PC-3 (cell line): ENCODE results near the gene RASD2. TPM values are rescaled to one million over a fixed set of nuclear protein-coding genes. Genes with fewer than 3 reads are reported as not detected.

Experiments
- ATAC-seq: fragments of 200-7000 bp; cut with Tn5 transposase; 2 replicates; pipeline ENCODE4 v1.9.1; 2020; ENCODE audit warnings: mild to moderate bottlenecking, moderate library complexity
- BruUV-seq: library from RNA; stranded (reverse); fragments of 400-500 nt; replicated peaks from 2 replicates; lab custom pipeline; 2021; lab: Mats Ljungman, UMichigan
- CTCF ChIA-PET: fragments of 300-600 bp; sonication (Branson Sonifier 250); formaldehyde crosslinking; loops from one replicate; lab custom pipeline; 2022; ENCODE audit warnings: antibody characterized with exemption; lab: Charles Lee
- POLR2A ChIA-PET: fragments of 300-600 bp; sonication (Branson Sonifier 250); formaldehyde crosslinking; loops from one replicate; lab custom pipeline; 2022; ENCODE audit warnings: antibody characterized with exemption; ENCODE audit not compliant: unreplicated experiment; lab: Charles Lee
- DNase-seq: peaks from one replicate; pipeline ENCODE4 v3.0.0-alpha.2; 2015
- H2AFZ ChIP-seq: fragments of 300-600 bp; sonication (generic); 2 replicates; pipeline ENCODE4 v1.6.0; 2016; ENCODE audit warnings: antibody characterized with exemption, low read length
- H3F3A ChIP-seq: fragments of 300-600 bp; sonication (generic); one replicate; pipeline ENCODE4 v1.6.0; 2017; ENCODE audit warnings: antibody characterized with exemption, low read length, control low read depth, mild to moderate bottlenecking; ENCODE audit not compliant: unreplicated experiment
- H3K27ac ChIP-seq: fragments of 300-600 bp; sonication (generic); 2 replicates; pipeline ENCODE4 v1.5.1; 2016; ENCODE audit warnings: mild to moderate bottlenecking, low read length
- H3K27me3 ChIP-seq: fragments of 300-600 bp; sonication (generic); 2 replicates; pipeline ENCODE4 v1.6.1; 2016; ENCODE audit warnings: low read length, mixed read lengths
- H3K36me3 ChIP-seq: fragments of 300-600 bp; sonication (generic); 2 replicates; pipeline ENCODE4 v1.6.1; 2016; ENCODE audit warnings: low read depth, mixed run types, low read length, mixed read lengths
- H3K4me1 ChIP-seq: fragments of 300-600 bp; sonication (generic); 2 replicates; pipeline ENCODE4 v1.5.1; 2016; ENCODE audit warnings: low read length; ENCODE audit not compliant: insufficient read depth
- H3K4me2 ChIP-seq: fragments of 300-600 bp; sonication (generic); 2 replicates; pipeline ENCODE4 v1.6.0; 2016; ENCODE audit warnings: low read length
- H3K4me3 ChIP-seq: fragments of 300-600 bp; sonication (generic); 2 replicates; pipeline ENCODE4 v1.5.1; 2016; ENCODE audit warnings: mild to moderate bottlenecking, low read length, mixed read lengths
- H3K79me2 ChIP-seq: fragments of 300-600 bp; sonication (generic); 2 replicates; pipeline ENCODE4 v1.6.1; 2017; ENCODE audit warnings: low read length, mixed read lengths
- H3K9ac ChIP-seq: fragments of 300-600 bp; sonication (generic); 2 replicates; pipeline ENCODE4 v1.6.0; 2016; ENCODE audit warnings: mild to moderate bottlenecking, low read length
- H3K9me2 ChIP-seq: fragments of 300-600 bp; sonication (generic); replicated peaks from 2 replicates; pipeline ENCODE4 v1.6.1; 2016; ENCODE audit warnings: mixed run types, low read length, mixed read lengths
- H3K9me3 ChIP-seq: fragments of 300-600 bp; sonication (generic); 2 replicates; pipeline ENCODE4 v1.6.1; 2016; ENCODE audit warnings: low read length, mixed read lengths
- H4K20me1 ChIP-seq: fragments of 300-600 bp; sonication (generic); 2 replicates; pipeline ENCODE4 v1.6.1; 2016; ENCODE audit warnings: low read length, mixed read lengths
- EZH2 ChIP-seq: fragments of 300-600 bp; sonication (generic); IDR thresholded peaks from one replicate; pipeline ENCODE4 v1.6.1; 2017; ENCODE audit warnings: antibody characterized with exemption, mild to moderate bottlenecking, low read length; ENCODE audit not compliant: unreplicated experiment
- EZH2phosphoT487 ChIP-seq: fragments of 300-600 bp; sonication (generic); IDR thresholded peaks from 2 replicates; pipeline ENCODE4 v1.6.1; 2018; ENCODE audit warnings: mild to moderate bottlenecking, antibody characterized with exemption, low read length, borderline replicate concordance
- intact Hi-C: fragments of 100-400 bp; cut with micrococcal nuclease; formaldehyde crosslinking; loops from 2 replicates; pipeline ENCODE4 v1.9.0; 2023
- total RNA-seq: library from RNA; depleted of rRNA; stranded (reverse); fragments of >200 nt; gene quantifications from 2 replicates; pipeline ENCODE4 v1.2.3, GENCODE V29; 2014
- TF ChIP-seq, protein P1 (sequence below): fragments of 300-600 bp; sonication (generic); conservative IDR thresholded peaks from 2 replicates; pipeline ENCODE4 v1.5.1; 2017; ENCODE audit warnings: antibody characterized with exemption, low read depth, mild to moderate bottlenecking, low read length

Gene RASD2
- total RNA-seq, 1 experiment from 2014 or later, result 0.07 TPM

DNA sequence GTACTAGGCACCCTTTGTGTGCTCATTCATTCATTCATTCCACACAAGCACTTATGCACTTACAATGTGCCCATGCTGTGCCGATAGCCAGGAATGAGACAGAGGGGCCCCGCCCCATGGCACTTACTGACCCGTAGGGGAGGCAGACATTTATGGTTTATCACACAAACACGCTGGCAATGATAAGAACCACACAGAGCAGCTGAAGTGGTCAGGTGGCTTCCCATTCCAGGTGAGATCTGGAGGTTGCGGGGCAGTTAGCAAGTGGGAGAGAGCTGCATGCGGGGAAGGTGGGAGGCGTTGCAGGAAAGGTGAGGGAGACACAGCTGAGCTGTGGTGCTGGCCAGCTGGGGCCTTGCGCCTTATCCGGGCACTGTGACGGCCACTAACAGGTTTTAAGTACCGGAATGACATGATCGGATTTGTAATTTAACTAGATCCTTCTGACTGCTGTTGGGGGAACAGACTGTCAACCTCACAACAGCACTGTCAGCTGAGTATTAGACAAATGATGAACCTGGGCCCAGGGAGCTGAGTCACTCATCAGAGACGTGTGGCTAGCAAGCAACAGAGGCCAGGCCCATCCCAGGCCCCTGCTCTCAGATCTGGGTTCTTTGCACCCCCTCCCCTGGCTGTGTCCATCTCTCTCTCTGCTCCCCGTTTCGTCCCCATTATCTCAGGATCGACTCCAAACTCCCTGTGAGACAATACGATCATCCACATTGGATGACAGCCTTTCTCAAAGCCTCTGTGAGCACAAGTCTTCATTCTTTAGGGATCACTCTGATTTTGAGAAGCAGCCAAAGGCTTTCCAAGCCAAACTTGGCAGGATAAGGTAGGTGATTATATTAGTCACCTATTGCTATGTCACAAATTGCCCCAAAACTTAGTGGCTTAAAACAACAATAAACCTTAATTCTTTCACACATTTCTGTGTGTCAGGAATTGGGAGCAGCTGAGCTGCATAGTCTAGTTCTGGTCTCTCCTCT lies 28.4 kb downstream of the RASD2 start:
- H3K27ac ChIP-seq, result peak overlapping the region; percentile 59
- H3K4me3 ChIP-seq, result no peak overlapping the region
- ATAC-seq, result peak; percentile 97
- no peaks in the 10 kb centered on the region for H3F3A ChIP-seq
- POLR2A ChIA-PET, result no interaction called here
- TF ChIP-seq EZH2phosphoT487, result no peak
- no peak for TF ChIP-seq EZH2
- TF ChIP-seq, protein P1, sequence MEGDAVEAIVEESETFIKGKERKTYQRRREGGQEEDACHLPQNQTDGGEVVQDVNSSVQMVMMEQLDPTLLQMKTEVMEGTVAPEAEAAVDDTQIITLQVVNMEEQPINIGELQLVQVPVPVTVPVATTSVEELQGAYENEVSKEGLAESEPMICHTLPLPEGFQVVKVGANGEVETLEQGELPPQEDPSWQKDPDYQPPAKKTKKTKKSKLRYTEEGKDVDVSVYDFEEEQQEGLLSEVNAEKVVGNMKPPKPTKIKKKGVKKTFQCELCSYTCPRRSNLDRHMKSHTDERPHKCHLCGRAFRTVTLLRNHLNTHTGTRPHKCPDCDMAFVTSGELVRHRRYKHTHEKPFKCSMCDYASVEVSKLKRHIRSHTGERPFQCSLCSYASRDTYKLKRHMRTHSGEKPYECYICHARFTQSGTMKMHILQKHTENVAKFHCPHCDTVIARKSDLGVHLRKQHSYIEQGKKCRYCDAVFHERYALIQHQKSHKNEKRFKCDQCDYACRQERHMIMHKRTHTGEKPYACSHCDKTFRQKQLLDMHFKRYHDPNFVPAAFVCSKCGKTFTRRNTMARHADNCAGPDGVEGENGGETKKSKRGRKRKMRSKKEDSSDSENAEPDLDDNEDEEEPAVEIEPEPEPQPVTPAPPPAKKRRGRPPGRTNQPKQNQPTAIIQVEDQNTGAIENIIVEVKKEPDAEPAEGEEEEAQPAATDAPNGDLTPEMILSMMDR, result no peak
- intact Hi-C loops, result no loop called here
- no peaks in the 10 kb centered on the region for H3K27me3 ChIP-seq
- no TSS peak for BruUV-seq
- no peaks in the 10 kb centered on the region for H3K9me2 ChIP-seq
- H3K9me3 ChIP-seq, result no peaks in the 10 kb centered on the region
- H2AFZ ChIP-seq, result peak overlapping the region; percentile 81
- H3K4me1 ChIP-seq, result peaks cover 18% of the 10 kb centered on the region
- CTCF ChIA-PET, result no interaction called here
- no peaks in the 10 kb centered on the region for H3K36me3 ChIP-seq
- peak; percentile 78 for DNase-seq
- peak overlapping the region; percentile 76 for H3K4me2 ChIP-seq
- H4K20me1 ChIP-seq, result no peaks in the 10 kb centered on the region
- no peak overlapping the region for H3K9ac ChIP-seq
- H3K79me2 ChIP-seq, result no peaks in the 10 kb centered on the region

DNA sequence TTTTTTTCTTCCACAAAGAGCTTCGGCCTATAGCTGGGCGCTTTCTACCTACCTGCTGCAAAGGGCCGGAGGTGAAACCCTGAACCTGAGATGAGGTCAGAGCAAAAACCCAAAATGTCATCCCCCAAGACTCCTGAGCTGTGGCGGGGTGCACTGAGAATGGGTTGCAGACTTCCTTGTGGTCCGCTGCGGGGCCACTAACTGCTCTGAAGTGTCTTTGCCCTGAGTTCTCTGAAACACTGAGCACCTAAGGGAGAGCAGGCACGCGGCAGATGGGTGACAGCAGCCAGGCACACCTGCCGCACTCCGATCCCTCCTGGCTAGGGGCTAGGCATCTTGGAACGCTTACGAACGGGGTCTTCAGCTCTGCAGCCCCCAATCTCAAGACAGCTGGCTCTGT lies 29.3 kb downstream of the RASD2 start:
- H3K27ac ChIP-seq, result no peak overlapping the region
- H2AFZ ChIP-seq, result no peak overlapping the region
- peaks cover 18% of the 10 kb centered on the region for H3K4me1 ChIP-seq
- H3K27me3 ChIP-seq, result no peaks in the 10 kb centered on the region
- DNase-seq (no peak), ATAC-seq (no peak)
- H3K79me2 ChIP-seq, result no peaks in the 10 kb centered on the region
- CTCF ChIA-PET, result no interaction called here
- no peaks in the 10 kb centered on the region for H3K9me3 ChIP-seq
- TF ChIP-seq, protein P1, result no peak
- TF ChIP-seq EZH2phosphoT487, result no peak
- H3K4me3 ChIP-seq, result no peak overlapping the region
- BruUV-seq, result no TSS peak
- intact Hi-C loops, result no loop called here
- H4K20me1 ChIP-seq, result no peaks in the 10 kb centered on the region
- POLR2A ChIA-PET, result no interaction called here
- no peaks in the 10 kb centered on the region for H3K9me2 ChIP-seq
- H3F3A ChIP-seq, result no peaks in the 10 kb centered on the region
- H3K36me3 ChIP-seq, result no peaks in the 10 kb centered on the region
- H3K9ac ChIP-seq, result no peak overlapping the region
- peak overlapping the region; percentile 76; the same call in 1 of the 2 replicates for H3K4me2 ChIP-seq

DNA sequence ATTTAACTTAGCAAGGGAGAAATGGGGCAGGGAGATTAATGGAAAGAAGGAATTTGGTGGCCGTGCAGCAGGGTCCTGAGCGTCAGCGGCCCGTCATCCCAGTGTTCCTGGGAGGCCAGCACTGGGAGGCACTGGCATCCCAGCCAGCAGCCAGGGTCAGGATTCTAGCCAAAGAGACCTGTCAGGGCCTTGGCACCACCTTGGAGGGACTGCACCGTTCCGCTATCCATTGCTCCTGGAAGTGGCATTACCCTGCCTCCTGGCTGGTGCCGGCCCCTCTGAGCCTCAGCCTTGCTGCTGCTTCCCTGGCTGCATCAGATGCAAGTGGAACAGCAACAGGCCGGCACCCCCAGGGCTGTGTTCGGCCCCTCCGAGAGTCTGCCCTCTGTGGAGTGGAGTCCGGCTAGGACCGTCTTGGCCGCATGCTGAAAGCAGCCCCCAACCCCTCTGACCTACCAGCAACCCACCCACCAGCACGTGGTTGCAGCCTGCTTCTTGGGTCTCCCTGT lies 30.1 kb downstream of the RASD2 start:
- no TSS peak for BruUV-seq
- CTCF ChIA-PET, result no interaction called here

More for the DNA sequence above, 30.1 kb downstream of the RASD2 start:
- Histone ChIP-seq H3K4me1 (peaks cover 18% of the 10 kb centered on the region), H3K4me3 (no peak overlapping the region), H4K20me1 (no peaks in the 10 kb centered on the region), H3F3A (no peaks in the 10 kb centered on the region), H3K27me3 (no peaks in the 10 kb centered on the region), H3K9me3 (no peaks in the 10 kb centered on the region), H3K27ac (no peak overlapping the region), H2AFZ (no peak overlapping the region), H3K79me2 (no peaks in the 10 kb centered on the region), H3K36me3 (no peaks in the 10 kb centered on the region), H3K9ac (no peak overlapping the region), H3K9me2 (no peaks in the 10 kb centered on the region), H3K4me2 (no peak overlapping the region)
- intact Hi-C loops, result no loop called here
- DNase-seq, result no peak
- TF ChIP-seq EZH2phosphoT487 (no peak), EZH2 (no peak)
- TF ChIP-seq, protein P1, result no peak
- POLR2A ChIA-PET, result no interaction called here
- ATAC-seq, result no peak
